Activated naive CD4-positive, alpha-beta T cell treated with anti-CD3 and anti-CD28 coated beads, Interleukin-2, amount 10 ng/mL, durations not matched to agents 7 days and 5 days (primary cell): ENCODE data around the gene ZEB1.
"Not testable (repeated sequence)": the region's sequence is repeated elsewhere in the genome, so short reads cannot be mapped to it uniquely, and the experiment has no call there.

ENCODE experiments used
- CTCF ChIA-PET: fragments of 350-600 bp; sonication (Branson Sonifier 250); formaldehyde crosslinking; loops from one replicate; lab custom pipeline; 2021; ENCODE audit warnings: antibody characterized with exemption; lab: Charles Lee
- DNase-seq: peaks from one replicate; pipeline ENCODE4 v3.0.0-alpha.2; 2020
- H3K27ac Mint-ChIP-seq: one replicate; pipeline ENCODE4 v1.8.0; 2021; ENCODE audit warnings: mild to moderate bottlenecking, moderate library complexity, mixed read lengths
- H3K27me3 Mint-ChIP-seq: one replicate; pipeline ENCODE4 v1.8.0; 2021; ENCODE audit warnings: mild to moderate bottlenecking, mixed read lengths
- H3K36me3 Mint-ChIP-seq: one replicate; pipeline ENCODE4 v1.8.0; 2021; ENCODE audit warnings: mixed read lengths
- H3K4me1 Mint-ChIP-seq: one replicate; pipeline ENCODE4 v1.8.0; 2021; ENCODE audit warnings: mixed read lengths
- H3K4me3 Mint-ChIP-seq: one replicate; pipeline ENCODE4 v1.8.0; 2021; ENCODE audit warnings: mild to moderate bottlenecking, moderate library complexity, mixed read lengths
- H3K9me3 Mint-ChIP-seq: one replicate; pipeline ENCODE4 v1.8.0; 2021; ENCODE audit warnings: mixed read lengths

ZEB1 gene

DNA sequence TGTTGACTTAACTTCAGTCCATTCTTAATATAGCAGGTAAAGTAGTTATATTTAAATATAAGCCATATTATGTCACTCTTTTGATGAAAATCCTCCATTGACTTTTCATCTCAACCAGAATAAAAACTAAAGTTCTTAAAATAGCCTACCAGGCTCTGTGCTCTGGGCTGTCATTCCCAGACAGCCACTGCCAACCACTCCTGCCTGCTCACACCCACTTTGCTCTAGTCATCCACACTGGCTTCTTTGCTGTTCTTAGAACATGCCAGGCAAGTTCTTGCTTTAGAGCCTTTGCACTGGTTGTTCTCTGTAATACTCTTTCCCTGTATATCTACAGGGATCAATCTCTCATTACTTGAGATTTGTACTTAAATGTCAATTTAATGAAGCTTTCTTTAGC lies 80.6 kb downstream of the ZEB1 start:
- H3K27ac Mint-ChIP-seq, result no peak overlapping the region
- H3K36me3 Mint-ChIP-seq, result peaks cover 10% of the 10 kb centered on the region
- H3K4me3 Mint-ChIP-seq, result no peak overlapping the region
- CTCF ChIA-PET, result no interaction called here
- H3K27me3 Mint-ChIP-seq, result no peaks in the 10 kb centered on the region
- no peaks in the 10 kb centered on the region for H3K9me3 Mint-ChIP-seq
- peaks cover 11% of the 10 kb centered on the region for H3K4me1 Mint-ChIP-seq
- DNase-seq, result no peak

DNA sequence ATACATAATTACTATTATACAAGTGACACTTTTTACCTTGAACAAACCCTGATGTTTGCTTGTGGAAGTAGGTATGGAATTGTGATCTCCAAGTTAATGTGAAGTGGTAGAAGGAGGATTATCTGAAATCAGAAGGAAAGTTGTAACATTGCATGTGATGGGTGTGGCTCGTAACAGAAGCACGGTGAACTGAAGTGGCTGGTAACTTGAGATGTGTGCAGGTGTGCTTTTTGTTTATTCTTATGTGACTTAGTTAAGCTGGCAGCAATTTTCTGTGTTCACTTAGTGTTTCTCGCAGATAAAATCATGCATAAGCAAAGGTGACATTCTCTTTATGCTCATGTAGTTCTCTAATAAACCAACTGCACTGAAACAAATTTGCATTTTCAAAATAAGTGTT lies 82.3 kb downstream of the ZEB1 start:
- no peaks in the 10 kb centered on the region for H3K27me3 Mint-ChIP-seq
- H3K27ac Mint-ChIP-seq, result no peak overlapping the region
- H3K4me3 Mint-ChIP-seq, result no peak overlapping the region
- DNase-seq, result no peak
- H3K36me3 Mint-ChIP-seq, result peaks cover 19% of the 10 kb centered on the region
- H3K4me1 Mint-ChIP-seq, result peaks cover 13% of the 10 kb centered on the region
- CTCF ChIA-PET, result no interaction called here
- peaks cover 5% of the 10 kb centered on the region for H3K9me3 Mint-ChIP-seq

DNA sequence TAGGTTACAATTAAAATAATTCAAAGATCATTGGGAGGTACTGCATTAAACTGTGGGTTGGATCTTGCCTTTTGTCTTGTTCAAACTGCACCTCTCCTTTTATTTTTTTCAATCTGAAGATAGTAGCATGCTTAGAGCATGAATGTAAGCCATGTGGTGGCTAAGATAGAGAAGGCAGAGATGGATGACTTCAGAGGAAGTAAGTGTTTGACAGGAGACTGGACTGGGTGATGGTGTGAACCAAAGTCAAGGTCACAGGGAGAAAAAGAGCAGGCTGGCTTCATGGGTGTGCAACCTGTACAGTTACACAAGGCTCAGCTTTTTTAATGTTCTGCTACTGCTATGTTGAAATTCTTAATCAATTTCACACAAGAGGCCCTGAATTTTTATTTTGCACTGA lies 85.6 kb downstream of the ZEB1 start:
- Mint-ChIP-seq H3K36me3 (peaks cover 24% of the 10 kb centered on the region), H3K27ac (no peak overlapping the region), H3K4me1 (peaks cover 2% of the 10 kb centered on the region), H3K27me3 (no peaks in the 10 kb centered on the region), H3K4me3 (no peak overlapping the region), H3K9me3 (peaks cover 13% of the 10 kb centered on the region)
- CTCF ChIA-PET, result no interaction called here
- no peak for DNase-seq

DNA sequence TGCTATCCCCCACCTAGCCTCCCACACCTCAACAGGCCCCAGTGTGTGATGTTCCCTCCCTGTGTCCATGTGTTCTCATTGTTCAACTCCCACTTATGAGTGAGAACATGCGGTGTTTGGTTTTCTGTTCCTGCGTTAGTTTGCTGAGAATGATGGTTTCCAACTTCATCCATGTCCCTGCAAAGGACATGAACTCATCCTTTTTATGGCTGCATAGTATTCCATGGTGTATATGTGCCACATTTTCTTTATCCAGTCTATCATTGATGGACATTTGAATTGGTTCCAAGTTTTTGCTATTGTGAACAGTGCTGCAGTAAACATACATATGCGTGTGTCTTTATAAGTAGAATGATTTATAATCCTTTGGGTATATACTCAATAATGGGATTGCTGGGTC lies 86.8 kb downstream of the ZEB1 start:
- H3K27me3 Mint-ChIP-seq, DNase-seq, CTCF ChIA-PET, H3K27ac Mint-ChIP-seq, H3K4me1 Mint-ChIP-seq, H3K4me3 Mint-ChIP-seq: not testable (repeated sequence)
- Mint-ChIP-seq H3K36me3 (peaks cover 31% of the 10 kb centered on the region), H3K9me3 (peaks cover 14% of the 10 kb centered on the region)

DNA sequence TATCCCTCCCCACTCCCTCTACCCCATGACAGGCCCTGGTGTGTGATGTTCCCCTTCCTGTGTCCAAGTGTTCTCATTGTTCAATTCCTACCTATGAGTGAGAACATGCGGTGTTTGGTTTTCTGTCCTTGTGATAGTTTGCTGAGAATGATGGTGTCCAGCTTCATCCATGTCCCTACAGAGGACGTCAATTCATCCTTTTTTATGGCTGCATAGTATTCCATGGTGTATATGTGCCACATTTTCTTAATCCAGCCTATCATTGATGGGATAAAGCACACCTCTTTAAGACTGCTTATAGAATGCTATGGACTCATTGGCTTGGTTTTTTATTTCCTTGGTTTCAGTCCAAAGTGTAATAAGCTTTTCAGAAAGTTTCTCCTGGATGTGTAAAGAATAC lies 93.4 kb downstream of the ZEB1 start:
- DNase-seq, H3K27ac Mint-ChIP-seq, H3K9me3 Mint-ChIP-seq, H3K4me3 Mint-ChIP-seq, H3K4me1 Mint-ChIP-seq, H3K27me3 Mint-ChIP-seq, CTCF ChIA-PET: not testable (repeated sequence)
- peaks cover 20% of the 10 kb centered on the region for H3K36me3 Mint-ChIP-seq

DNA sequence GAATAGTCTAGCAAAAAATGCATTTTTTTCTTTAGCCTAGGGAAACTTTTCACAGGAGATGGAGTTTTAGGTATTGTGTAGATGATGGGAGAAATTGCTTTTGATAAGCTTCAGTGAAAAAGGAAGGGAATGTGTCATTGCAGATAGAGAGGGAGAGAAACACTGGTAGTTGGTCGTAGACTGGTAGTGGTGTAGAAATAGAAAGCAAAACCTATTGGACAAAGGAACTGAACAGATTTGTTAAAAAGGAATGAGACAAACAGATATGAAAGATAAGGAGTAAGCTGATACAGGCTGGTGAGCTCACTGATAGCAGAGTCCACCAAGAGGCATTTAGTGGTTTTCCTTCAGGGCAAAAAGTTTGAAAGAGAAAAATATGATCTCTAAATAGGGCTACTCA lies 94.3 kb downstream of the ZEB1 start:
- CTCF ChIA-PET, result no interaction called here
- peaks cover 4% of the 10 kb centered on the region for H3K4me1 Mint-ChIP-seq
- H3K36me3 Mint-ChIP-seq, result peaks cover 22% of the 10 kb centered on the region
- peaks cover 4% of the 10 kb centered on the region for H3K9me3 Mint-ChIP-seq
- no peak for DNase-seq
- H3K27ac Mint-ChIP-seq, result no peak overlapping the region
- H3K4me3 Mint-ChIP-seq, result no peak overlapping the region
- no peaks in the 10 kb centered on the region for H3K27me3 Mint-ChIP-seq

DNA sequence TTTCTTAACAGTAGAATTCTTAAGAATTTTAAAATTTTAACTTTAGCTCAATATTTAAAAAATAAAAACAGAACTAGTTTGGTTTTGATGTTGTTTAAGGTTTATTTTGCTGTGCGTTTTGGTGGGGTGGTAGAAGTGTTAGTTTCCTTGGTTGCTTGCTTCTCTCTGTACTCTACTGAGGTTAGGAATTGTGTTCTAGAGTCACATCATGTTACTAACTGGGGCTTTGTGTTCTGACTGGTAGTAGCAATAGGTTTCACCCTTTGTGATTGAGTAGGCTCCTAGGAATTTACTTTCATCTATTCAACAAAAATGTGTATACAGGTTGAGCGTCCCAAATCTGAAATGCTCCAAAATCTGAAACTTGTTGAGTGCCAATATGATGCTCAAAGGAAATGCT lies 99.5 kb downstream of the ZEB1 start:
- no peak overlapping the region for H3K4me3 Mint-ChIP-seq
- no peak overlapping the region for H3K27ac Mint-ChIP-seq
- H3K4me1 Mint-ChIP-seq, result no peaks in the 10 kb centered on the region
- H3K9me3 Mint-ChIP-seq, result no peaks in the 10 kb centered on the region
- H3K36me3 Mint-ChIP-seq, result peaks cover 2% of the 10 kb centered on the region
- CTCF ChIA-PET, result no interaction called here
- DNase-seq, result no peak
- H3K27me3 Mint-ChIP-seq, result no peaks in the 10 kb centered on the region

DNA sequence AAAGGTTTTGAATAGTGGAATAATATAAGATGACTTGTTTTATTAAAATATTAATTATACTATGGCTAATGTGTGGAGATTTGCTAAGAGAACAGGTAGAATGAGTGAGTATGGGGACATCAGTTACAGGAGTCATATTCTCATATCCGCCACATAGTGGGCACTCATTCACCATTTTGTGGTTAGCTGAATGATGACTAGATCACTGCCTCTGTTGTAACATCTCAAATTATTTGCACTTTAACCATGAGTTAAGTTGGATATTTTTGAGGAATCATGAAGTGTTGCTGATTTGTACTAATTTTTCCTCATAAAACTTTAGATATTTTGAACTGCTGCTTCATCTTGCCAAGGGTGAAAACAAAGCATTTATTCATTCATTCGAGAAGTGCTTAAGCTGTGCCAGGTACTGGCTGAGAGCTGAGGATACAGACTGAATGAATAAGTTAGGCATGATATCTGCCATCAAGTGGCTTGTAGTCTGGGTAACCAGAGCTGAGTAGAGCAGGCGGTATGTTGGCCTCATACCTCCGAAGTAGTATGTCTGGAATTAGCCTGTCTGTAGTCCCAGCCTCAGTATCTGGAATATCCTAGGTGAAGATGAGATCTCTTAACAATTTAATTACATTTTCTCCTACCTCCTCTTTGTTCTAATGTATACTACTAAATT lies 100.5 kb downstream of the ZEB1 start:
- H3K27ac Mint-ChIP-seq, result no peak overlapping the region
- H3K36me3 Mint-ChIP-seq, result peaks cover 2% of the 10 kb centered on the region
- no peak overlapping the region for H3K4me3 Mint-ChIP-seq
- H3K4me1 Mint-ChIP-seq, result no peaks in the 10 kb centered on the region
- CTCF ChIA-PET, result no interaction called here
- H3K9me3 Mint-ChIP-seq, result no peaks in the 10 kb centered on the region
- no peaks in the 10 kb centered on the region for H3K27me3 Mint-ChIP-seq
- no peak for DNase-seq

DNA sequence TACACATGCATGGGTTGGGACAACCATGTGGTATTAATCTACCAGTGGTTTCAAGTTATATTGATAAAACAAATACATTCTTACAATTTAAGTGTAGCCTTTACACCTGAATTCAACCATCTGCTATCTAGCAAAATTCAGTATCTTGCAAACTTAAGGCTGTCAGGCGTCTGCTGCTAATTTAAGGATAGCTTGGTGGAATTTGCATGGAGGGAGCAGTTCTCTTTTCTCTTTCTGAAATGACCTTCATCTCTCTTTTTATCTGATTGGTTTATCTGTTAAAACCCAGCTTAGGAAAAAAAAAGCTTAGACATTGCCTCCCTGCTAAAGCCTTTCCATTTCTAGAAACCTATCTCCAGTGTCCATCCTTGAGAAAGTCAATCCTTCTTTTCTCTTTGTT lies 102.3 kb downstream of the ZEB1 start:
- Mint-ChIP-seq H3K9me3 (no peaks in the 10 kb centered on the region), H3K27ac (no peak overlapping the region), H3K36me3 (peaks cover 3% of the 10 kb centered on the region), H3K27me3 (no peaks in the 10 kb centered on the region), H3K4me1 (no peaks in the 10 kb centered on the region), H3K4me3 (no peak overlapping the region)
- DNase-seq, result no peak
- CTCF ChIA-PET, result no interaction called here

DNA sequence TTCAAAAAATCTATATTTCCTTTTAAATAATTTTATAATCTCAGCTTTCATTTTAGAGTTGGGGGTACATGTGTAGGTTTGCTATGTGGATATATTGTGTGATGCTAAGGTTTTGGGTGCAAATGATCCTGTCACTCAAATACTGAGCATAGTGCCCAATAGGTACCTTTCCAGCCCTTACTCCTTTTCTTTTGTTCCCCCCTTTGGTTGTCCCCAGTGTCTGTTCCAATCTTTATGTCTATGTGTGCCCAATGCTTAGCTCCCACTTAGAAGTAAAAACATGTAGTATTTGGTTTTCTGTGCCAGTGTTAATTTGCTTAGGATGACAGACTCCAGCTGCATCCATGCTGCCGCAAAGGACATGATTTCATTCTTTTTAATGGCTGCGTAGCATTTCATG lies 103.6 kb downstream of the ZEB1 start:
- Mint-ChIP-seq H3K36me3 (peaks cover 3% of the 10 kb centered on the region), H3K9me3 (no peaks in the 10 kb centered on the region), H3K27me3 (no peaks in the 10 kb centered on the region), H3K27ac (no peak overlapping the region), H3K4me3 (no peak overlapping the region), H3K4me1 (no peaks in the 10 kb centered on the region)
- no peak for DNase-seq
- CTCF ChIA-PET, result interaction anchor here (0.8 kb wide), 1 partner anchor 101 kb away, joined by 3 read pairs; no protein-coding TSS in a partner anchor

DNA sequence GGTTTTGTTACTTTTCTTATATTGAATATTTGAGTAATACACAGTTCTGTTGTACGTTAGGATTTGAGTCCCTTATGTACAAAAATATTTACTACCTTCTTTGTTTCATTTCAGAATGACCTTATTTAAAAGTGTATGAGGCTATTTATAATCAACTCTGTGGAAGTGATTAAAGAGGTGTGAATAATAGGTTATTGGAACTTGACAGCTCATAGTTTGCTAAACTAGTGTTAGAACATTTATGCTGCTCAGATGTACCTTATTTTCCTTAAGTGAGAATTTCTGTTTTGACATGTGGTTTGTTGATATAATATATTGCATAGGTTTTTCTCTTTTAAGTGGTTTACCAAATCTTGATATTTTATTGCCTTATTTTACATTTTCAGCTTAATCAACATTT lies 105.5 kb downstream of the ZEB1 start:
- no peak for DNase-seq
- H3K27ac Mint-ChIP-seq, result no peak overlapping the region
- H3K4me3 Mint-ChIP-seq, result no peak overlapping the region
- H3K4me1 Mint-ChIP-seq, result peaks cover 6% of the 10 kb centered on the region
- CTCF ChIA-PET, result no interaction called here
- peaks cover 15% of the 10 kb centered on the region for H3K36me3 Mint-ChIP-seq
- peaks cover 14% of the 10 kb centered on the region for H3K9me3 Mint-ChIP-seq
- H3K27me3 Mint-ChIP-seq, result no peaks in the 10 kb centered on the region

DNA sequence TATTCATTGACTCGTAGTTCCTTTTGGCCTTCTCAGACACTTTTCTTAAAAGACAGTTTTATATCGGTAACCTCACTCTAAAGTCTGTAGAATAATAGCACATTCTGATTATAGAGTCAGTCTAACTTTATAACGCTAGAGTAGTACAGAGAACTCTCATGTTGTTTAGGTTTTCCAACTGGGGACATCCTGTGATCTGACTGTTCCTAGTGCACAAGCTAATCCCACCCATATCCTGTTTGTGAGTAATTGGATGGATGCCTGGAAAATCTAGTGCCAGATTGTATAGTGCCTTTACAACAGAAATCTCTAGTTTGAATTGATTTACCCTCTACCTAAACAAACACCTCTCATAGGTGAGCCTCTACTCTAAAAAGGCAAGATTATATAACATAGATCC lies 107.4 kb downstream of the ZEB1 start:
- no peak overlapping the region for H3K4me3 Mint-ChIP-seq
- no peak for DNase-seq
- peaks cover 15% of the 10 kb centered on the region for H3K36me3 Mint-ChIP-seq
- H3K27ac Mint-ChIP-seq, result no peak overlapping the region
- H3K4me1 Mint-ChIP-seq, result peaks cover 6% of the 10 kb centered on the region
- CTCF ChIA-PET, result no interaction called here
- no peaks in the 10 kb centered on the region for H3K27me3 Mint-ChIP-seq
- H3K9me3 Mint-ChIP-seq, result peaks cover 14% of the 10 kb centered on the region

DNA sequence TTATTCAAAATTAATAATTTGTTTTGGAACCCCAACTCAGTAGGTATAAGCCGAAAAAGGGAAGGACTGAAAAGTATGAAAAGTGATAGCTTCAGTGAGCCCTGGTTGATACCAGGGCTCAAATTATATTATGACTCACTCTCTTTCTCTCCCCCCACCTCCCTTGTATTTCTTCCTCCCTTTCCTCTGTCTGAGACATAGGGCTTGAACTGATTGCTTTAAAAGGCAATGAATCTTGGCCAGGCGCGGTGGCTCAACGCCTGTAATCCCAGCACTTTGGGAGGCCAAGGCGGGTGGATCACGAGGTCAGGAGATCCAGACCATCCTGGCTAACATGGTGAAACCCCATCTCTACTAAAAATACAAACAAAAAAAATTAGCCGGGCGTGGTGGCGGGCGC lies 108.3 kb downstream of the ZEB1 start:
- CTCF ChIA-PET, DNase-seq, H3K4me1 Mint-ChIP-seq, H3K27ac Mint-ChIP-seq, H3K4me3 Mint-ChIP-seq, H3K27me3 Mint-ChIP-seq: not testable (repeated sequence)
- Mint-ChIP-seq H3K36me3 (peaks cover 15% of the 10 kb centered on the region), H3K9me3 (peaks cover 14% of the 10 kb centered on the region)

DNA sequence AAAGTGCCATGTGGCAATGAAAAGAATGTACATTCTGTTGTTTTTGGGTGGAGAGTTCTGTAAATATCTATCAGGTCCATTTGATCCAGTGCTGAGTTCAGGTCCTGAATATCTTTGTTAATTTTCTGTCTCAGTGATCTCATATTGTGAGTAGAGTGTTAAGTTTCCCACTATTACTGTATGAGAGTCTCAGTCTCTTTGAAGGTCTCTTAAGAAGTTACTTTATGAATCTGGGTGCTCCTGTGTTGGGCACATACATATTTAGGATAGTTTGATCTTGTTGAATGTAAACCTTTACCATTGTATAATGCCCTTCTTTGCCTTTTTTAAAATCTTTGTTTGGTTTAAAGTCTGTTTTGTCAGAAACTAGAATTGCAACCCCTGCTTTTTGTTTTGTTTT lies 109.5 kb downstream of the ZEB1 start:
- DNase-seq, H3K4me1 Mint-ChIP-seq, H3K4me3 Mint-ChIP-seq, CTCF ChIA-PET, H3K27ac Mint-ChIP-seq, H3K27me3 Mint-ChIP-seq: not testable (repeated sequence)
- peaks cover 15% of the 10 kb centered on the region for H3K36me3 Mint-ChIP-seq
- peaks cover 14% of the 10 kb centered on the region for H3K9me3 Mint-ChIP-seq

DNA sequence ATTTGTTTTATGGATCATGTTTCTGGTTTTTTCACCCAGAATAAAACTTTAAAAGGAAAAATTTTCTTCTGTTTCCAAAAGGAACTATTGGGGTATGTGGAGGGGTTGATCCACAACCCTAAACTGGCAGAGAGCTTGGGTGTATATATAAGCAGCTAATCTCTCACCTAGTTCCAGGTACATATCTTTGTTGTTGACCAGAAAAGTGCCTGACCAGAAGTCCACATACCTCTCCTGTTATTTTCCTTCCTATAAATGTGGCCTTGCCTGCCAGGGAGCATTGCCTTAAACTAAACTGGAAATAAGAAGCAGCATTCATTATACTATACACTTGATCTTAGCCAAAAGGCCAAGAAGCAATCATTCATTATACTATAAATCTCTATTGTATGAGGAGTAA lies 112.0 kb downstream of the ZEB1 start:
- Mint-ChIP-seq H3K36me3 (peaks cover 14% of the 10 kb centered on the region), H3K4me3 (no peak overlapping the region), H3K4me1 (peaks cover 6% of the 10 kb centered on the region), H3K9me3 (peaks cover 18% of the 10 kb centered on the region), H3K27ac (no peak overlapping the region), H3K27me3 (no peaks in the 10 kb centered on the region)
- CTCF ChIA-PET, result interaction anchor here (0.9 kb wide), 1 partner anchor 374 kb away, joined by 3 read pairs; no protein-coding TSS in a partner anchor
- no peak for DNase-seq
